AG09309 (cell line): ENCODE results near the gene TBCB.

Experiments used
- DNase-seq: peaks from one replicate; pipeline ENCODE4 v3.0.0-alpha.2; 2010; ENCODE audit warnings: low read depth
- H3K4me3 ChIP-seq: 2 replicates; pipeline ENCODE4 v1.5.1; 2011; ENCODE audit warnings: mild to moderate bottlenecking, low read depth, low read length, moderate library complexity; ENCODE audit not compliant: control insufficient read depth
- TF ChIP-seq, protein P1 (sequence below): IDR thresholded peaks from 2 replicates; pipeline ENCODE4 v1.5.1; 2011; ENCODE audit warnings: mild to moderate bottlenecking, low read depth, low read length, inconsistent platforms; ENCODE audit not compliant: insufficient read depth, control insufficient read depth; ENCODE audit errors: missing control alignments

Gene TBCB

DNA sequence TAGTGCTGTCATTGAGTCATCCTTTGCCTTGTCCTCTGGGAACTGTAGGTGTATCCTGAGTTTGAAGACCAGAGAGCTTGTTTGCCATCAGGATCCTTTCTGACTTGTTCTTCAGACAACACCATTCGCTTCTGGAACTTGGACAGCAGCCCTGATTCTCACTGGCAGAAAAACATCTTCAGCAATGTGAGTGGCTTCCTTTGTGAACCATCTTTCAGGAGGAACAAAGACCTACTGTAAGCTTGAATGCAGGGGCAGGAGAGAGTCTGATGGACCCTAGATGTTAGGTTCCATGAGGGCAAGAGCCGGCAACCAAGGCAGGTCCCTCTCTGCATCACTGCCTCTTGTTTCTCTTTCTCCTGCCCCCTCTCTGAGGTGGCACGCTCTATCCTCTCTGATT is 33.9 kb upstream of the TBCB start:
- TF ChIP-seq, protein P1, sequence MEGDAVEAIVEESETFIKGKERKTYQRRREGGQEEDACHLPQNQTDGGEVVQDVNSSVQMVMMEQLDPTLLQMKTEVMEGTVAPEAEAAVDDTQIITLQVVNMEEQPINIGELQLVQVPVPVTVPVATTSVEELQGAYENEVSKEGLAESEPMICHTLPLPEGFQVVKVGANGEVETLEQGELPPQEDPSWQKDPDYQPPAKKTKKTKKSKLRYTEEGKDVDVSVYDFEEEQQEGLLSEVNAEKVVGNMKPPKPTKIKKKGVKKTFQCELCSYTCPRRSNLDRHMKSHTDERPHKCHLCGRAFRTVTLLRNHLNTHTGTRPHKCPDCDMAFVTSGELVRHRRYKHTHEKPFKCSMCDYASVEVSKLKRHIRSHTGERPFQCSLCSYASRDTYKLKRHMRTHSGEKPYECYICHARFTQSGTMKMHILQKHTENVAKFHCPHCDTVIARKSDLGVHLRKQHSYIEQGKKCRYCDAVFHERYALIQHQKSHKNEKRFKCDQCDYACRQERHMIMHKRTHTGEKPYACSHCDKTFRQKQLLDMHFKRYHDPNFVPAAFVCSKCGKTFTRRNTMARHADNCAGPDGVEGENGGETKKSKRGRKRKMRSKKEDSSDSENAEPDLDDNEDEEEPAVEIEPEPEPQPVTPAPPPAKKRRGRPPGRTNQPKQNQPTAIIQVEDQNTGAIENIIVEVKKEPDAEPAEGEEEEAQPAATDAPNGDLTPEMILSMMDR, result no peak
- no peak for DNase-seq
- H3K4me3 ChIP-seq, result no peak overlapping the region

DNA sequence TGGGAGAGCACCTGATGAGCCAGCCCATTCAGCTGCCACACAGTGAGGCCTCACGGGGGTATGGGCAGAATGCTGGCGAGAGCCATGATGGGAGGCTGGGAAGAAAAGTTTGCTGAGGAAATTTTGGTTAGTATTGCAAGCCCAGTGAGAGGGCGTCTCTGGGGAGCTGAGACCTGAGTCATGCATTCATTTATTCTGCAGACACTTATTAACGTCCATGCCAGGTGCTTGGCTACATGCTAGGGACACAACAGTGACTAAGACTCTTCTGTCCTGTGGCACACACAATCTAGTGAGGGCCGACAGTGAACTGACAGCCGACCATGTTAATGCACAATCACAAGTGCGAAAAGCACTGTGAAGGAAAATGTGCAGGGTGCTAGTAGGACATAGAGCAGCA is 33.4 kb upstream of the TBCB start:
- no peak for DNase-seq
- no peak overlapping the region for H3K4me3 ChIP-seq
- TF ChIP-seq, protein P1, result no peak

DNA sequence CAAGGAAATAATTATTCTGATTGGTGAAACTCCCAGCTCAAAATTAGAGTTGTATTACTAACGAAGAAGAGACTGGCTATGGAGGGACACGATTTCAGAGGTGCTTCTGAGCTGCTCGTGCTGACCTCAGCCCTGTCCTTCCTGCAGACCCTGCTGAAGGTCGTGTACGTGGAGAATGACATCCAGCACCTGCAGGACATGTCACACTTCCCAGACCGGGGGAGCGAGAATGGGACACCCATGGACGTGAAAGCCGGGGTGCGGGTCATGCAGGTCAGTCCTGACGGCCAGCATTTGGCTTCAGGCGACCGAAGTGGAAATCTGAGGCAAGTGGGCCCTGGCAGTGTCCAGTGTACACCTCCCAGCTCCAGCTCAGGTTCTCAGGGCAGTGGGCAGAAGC is 32.4 kb upstream of the TBCB start:
- DNase-seq, result no peak
- H3K4me3 ChIP-seq, result no peak overlapping the region
- TF ChIP-seq, protein P1, result no peak

DNA sequence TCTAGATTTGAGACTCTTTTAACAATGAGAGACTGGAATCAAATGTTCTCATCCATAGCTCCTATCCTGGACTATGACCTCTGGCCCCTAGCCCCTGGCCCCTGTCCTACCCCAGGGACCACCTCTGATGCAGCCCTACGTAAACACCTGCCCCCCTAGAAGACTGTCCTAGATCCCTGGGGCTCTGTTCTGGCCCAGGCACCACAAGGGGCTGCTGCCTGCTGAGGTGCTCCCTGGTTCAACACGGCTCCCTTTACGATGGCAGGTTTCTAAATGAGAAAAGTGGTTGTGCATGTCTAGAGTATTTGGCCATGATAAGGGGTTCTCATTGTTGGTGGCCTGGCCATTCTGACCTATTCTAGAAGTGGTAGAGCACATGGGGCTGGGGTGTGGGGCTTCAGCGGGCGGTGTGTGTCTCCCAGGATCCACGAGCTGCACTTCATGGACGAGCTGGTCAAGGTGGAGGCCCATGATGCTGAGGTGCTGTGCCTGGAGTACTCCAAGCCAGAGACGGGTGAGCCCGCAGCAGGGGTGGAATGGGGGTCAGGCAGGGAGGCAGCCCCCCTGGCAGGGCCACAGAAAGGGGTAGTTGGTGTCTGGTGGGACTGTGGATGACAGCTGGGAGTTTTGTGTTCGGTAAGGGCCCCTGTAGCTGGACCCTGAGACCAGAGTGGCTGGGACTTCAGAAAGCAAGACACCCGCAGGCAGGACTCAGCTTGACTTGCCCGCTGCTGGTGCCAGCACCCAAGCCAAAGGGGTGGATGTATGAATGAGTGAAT is 30.8 kb upstream of the TBCB start:
- H3K4me3 ChIP-seq, result no peak overlapping the region
- TF ChIP-seq, protein P1, result no peak
- DNase-seq, result no peak

DNA sequence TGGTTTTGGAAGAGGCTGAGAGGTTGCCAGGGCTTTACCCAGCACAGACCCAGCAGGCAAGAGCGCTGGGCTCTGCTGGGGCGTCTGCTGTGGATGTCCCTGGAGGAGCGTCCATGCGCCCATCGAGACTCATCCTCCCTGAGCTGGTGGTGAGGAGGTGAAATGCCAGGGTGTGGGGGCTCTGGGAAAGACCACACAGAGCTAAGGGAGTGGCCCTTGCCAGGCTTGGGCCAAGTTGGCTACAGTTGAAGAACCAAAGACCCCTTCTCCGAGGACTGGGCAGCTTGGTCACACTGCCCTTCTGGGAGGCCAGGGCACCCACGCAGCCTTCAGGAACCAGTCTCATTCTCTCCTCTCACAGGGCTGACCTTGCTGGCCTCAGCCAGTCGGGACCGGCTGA is 28.9 kb upstream of the TBCB start:
- TF ChIP-seq, protein P1, result no peak
- H3K4me3 ChIP-seq, result no peak overlapping the region
- DNase-seq, result no peak

DNA sequence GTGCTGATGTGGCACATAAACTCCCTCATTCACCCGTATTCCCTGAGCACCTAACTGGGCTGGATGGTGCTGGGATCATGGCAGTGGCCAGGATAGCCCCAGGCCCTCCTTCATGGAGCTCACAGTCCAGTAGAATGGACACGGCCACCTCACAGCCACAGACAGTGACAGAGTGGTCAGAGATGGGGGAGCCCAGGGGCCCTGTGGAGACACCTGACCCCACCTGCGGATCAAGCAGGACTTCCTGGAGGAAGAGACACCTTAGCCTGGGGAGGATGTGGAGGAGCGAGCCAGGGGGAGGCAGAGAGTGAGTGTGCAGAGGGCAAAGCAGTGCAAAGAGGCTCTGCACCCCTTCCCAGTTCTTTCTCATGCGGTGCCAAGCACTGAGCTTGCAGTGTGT is 25.4 kb upstream of the TBCB start:
- H3K4me3 ChIP-seq, result no peak overlapping the region
- TF ChIP-seq, protein P1, result no peak
- no peak for DNase-seq
